Myocyte (in vitro differentiated cells): ENCODE measurements around the gene AQP12B. TPM values are rescaled to one million over a fixed set of nuclear protein-coding genes. Genes with fewer than 3 reads are reported as not detected.
"Not testable (repeated sequence)": the region's sequence is repeated elsewhere in the genome, so short reads cannot be mapped to it uniquely, and the experiment has no call there.

Experiments used
- DNase-seq: peaks from one replicate; pipeline ENCODE4 v3.0.0-alpha.2; 2012; ENCODE audit warnings: low read depth
- polyA plus RNA-seq: library from polyadenylated mRNA; unstranded; fragments of >200 nt; gene quantifications from one replicate; pipeline ENCODE4 v1.2.1, GENCODE V29; 2012; ENCODE audit warnings: missing spikeins
- total RNA-seq: library from RNA; depleted of rRNA; stranded (reverse); fragments of >200 nt; gene quantifications from 2 replicates; pipeline ENCODE4 v1.2.3, GENCODE V29; 2014

AQP12B gene, protein sequence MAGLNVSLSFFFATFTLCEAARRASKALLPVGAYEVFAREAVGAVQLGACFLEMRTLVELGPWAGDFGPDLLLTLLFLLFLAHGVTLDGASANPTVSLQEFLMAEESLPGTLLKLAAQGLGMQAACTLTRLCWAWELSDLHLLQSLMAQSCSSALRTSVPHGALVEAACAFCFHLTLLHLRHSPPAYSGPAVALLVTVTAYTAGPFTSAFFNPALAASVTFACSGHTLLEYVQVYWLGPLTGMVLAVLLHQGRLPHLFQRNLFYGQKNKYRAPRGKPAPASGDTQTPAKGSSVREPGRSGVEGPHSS
- total RNA-seq: not detected in 2 replicates
- polyA plus RNA-seq: not detected

DNA sequence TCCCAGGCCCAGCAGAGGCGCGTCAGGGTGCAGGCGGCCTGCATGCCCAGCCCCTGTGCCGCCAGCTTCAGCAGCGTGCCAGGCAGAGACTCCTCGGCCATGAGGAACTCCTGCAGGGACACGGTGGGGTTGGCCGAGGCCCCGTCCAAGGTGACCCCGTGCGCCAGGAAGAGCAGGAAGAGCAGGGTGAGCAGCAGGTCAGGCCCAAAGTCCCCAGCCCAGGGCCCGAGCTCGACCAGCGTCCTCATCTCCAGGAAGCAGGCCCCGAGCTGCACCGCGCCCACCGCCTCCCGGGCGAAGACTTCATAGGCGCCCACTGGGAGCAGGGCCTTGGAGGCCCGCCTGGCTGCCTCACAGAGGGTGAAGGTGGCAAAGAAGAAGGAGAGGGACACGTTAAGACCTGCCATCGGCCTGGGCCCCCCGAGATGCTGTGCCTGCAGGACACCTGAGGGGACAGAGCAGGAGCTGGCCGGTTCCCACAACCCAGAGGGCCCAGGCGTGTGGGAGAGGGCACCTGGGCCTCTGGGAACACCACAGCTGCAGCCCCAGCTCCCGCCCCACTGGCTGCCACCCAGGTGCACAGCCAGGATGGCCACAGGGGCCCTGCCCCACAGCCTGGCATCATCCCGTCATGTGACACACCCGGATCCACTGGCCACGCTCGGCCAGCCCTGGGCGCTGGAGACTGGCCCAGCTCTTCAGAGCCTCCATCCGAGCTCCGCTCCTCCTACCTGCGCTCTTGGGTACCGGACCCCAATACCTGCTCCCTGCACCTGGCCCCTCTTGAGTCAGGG, at the start of gene AQP12B:
Gene AQP12B, minus strand, starts transcription at position 455 of the 794 bp plus-strand sequence. Its CDS starts 48 bp downstream, at position 407.
- DNase-seq: not testable (repeated sequence)

GRCh38 chr2:240732184-240732583, 49.5 kb upstream of the AQP12B start:
- no peak for DNase-seq

DNA sequence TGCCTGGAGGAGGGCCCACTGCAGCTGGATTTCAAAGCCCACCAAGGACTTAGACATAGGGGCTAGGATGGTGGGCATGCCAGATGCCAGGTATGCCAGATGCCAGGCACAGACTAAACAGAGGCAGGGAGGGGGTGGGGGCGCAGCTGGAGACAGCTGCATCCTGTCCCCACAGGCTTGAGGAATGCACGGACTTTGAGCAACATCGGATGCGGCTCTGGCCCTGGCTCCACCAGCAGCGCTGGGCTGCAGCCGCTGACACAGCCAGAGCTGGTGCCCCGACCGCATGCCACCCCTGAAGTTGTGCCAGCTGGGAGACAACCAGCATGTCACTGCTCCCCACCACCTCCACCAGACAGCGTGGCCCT, 48.5 kb upstream of the AQP12B start:
- DNase-seq: peak; percentile 58

DNA sequence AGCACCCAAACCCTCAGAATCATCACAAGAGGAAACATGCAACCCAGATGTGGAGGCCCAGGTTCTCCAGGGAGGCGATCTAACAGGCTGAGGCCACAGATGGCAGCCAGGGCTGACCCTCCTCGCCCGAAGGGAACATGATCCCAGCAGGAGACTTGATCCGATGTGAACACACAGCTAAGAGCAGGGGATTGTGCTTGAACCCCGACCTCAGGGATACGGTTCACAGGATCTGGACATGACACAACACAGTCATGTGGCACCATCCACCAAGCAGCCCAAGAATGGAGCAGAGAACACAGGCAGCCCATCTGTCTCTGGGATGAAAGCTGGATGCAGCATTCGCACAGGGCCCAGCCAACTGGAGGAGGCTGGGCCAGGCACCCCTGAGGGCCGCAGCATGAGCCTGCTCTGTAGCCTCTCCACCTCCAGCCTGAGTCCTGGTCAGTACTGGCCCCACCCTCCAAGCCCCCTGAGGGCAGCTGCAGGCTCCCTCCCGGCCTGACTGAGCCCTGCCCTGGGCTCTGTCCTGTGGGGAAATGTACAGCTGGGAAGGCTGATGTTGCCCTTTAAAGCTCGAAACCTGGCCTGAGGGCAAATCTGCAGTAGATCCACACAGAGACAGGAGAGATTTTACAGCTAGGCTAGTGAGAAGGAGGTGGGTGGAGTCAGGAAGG, 48.0 kb upstream of the AQP12B start:
- DNase-seq: no peak

DNA sequence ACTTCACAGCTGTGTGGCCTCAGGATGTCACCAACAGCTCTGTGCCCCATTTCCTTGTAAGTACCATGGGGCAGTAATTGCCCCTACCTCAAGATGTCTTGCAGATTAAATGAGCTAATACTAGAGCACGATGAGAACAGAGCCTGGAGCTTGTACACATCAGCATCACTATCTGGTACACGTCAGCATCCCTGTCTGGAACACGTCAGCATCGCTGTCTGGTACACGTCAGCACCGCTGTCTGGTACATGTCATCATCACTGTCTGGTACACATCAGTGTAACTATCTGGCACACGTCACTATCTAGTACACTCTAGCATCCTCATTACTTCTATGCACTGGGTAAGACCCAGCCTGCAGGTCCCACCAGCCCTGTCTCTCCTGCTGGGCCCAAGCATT, 46.1 kb upstream of the AQP12B start:
- no peak for DNase-seq

DNA sequence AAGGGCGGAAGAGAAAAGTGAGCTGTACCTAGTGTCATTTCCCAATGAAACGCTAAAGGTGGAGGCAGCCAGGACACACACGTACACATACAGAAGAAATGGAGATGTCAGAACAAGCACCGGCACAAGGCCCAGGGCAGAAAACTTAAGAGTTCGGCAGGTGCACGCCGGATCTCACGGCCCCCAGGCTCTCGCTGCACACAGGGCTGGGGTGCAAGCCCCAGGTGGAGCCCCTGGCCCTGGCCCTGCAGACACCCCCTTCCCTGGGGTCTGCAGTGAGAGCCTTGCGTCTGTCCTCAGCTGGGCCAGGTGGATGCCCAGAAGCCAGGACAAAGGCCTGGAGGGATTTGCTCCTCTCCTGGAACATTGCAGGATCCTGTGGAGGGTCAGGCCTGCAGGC, 45.7 kb upstream of the AQP12B start:
- no peak for DNase-seq

DNA sequence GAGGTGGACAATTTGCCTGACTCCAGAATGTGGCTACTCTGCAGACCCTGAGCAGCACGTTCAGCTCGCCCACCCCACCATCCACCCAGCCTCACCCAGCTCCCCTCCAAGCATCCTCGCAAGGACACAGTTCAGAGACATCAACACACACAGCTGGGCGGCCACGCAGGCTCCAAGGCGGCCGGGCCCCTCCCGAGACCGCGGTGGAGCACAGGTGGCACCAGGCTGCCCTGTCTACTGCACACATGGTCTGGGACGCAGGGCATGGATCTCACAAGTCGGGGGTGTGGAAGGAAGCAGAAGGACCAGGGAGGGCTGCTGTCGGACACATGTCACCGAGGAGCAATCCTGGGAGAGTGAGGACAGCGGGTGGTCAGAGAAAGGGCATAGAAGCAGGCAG, 45.2 kb upstream of the AQP12B start:
- DNase-seq: no peak

DNA sequence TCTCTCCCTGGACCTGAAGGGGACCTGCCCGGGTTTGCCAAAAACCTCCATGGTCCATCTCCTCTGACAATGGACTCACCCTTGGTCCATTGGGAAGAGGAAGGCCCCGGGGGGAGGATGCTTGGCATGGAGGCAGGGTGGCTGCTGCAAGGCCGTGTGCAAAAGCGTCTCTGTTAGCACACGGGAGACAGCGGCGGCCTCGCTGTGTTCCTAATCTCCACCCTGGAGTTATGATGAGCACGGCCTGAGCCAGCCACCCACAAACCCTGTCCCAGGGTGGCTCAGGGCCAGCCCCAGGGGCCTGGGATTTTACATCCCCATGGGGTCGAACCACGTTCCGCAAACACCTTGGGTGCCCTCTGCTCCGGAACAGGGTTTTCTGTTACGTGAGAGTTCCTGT, 44.8 kb upstream of the AQP12B start:
- DNase-seq: no peak

DNA sequence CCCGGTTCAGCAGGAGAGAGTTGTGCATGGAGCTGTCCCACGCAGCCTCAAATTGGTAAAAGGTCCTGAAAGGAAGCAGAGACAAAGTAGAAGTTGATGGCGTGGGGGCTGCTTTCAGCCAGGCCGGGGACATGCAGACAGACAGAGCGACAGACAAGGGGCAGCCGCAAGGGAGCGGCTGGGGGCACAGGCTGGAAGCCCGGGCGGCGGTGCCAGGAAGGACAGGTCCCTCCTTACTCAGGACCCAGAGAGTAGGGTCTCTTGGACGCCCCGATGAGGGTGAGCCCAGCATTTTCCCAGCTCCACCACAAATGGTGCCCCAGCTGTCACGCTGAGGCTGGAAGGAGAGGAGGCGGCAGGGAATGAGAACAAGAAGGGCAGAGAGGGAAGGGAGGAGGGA, 44.2 kb upstream of the AQP12B start:
- no peak for DNase-seq

- peak; percentile 38 for DNase-seq
These were observed 43.0 kb upstream of the AQP12B start for GRCh38 chr2:240725671-240726070.

DNA sequence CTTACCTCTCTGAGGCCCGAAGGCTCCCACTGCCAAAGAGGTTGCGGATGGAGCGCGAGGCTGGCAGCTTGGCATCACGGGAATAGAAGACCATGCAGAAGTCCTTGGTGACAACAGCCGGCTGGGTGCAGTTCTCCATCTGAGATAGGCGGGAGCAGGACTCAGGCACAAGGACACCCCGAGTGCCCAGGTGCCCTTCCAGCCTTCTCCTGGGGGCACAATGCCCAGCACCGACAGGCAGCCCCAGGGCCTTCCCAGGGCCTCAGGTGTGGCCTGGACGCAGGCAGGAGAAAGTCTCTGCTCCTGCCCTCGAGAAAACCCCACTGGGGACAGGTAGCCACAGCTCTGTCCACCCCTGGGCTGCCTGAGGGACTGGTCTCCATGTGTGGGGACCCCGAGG, 42.6 kb upstream of the AQP12B start:
- DNase-seq: no peak

- DNase-seq: no peak
These were observed 41.7 kb upstream of the AQP12B start for GRCh38 chr2:240724431-240724830.

DNA sequence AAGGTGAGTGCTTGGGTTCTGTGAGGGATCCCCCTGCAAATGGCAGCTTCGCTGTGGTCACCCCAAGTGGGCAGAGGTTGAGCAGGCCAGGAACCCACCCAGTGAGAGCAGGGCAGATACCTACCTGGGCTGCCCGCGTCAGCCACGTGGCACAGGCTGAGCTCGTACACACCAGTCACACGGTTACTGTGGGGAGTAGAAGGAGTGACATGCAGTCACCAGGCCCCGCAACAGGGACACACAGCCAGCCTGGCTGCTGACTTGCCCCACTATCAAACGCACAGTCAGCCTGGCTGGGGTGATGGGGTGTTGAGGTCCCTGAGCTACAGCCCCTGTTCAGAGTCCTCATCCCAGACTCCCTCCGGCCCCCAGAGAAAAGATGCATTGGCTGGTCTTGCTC, 41.2 kb upstream of the AQP12B start:
- DNase-seq: no peak

DNA sequence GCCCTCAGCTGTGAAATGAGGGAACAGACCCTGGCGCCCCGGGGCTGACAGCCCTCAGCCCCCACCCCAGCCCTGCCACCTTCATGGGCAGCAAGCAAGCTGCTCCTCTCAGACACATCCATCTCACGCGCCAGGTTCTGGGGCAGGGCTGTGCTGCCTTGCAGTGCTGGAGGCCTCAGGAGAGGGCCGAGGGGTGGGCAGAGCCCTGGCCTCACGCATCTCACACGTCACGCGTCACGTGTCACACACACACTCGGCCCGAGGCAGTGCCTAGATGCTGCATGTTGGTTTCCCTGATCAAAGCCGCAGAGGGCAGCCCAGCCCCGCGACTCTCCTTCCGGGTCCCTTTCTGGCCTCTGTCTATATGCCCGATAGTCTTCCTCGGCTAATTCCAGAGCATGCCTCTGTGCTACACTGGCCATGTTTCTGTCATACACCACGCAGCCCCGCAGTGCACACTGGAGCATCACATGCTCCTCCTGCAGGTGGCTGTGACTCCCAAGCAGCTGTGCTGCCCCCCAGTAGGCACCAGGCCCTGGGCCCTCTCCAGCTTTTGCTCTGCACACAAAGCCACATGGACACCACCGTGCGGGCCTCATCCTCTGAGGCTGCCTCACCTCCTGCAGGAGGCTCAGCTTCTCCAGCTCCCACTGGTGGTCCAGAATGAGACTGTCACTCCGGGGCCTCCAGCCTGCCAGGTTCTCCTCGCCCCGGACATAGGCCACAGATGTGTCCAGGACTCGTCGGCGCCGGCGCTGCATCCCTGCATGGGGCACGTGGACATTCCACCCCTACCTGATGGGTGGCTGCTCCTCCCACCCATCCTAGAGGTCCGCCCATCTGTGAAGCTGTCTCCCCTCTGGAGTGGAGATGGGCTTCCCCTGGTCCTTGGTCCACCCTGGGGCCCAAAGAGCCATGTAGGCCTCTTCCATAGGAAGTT, 40.4 kb upstream of the AQP12B start:
- DNase-seq: no peak

- DNase-seq: no peak
These were observed 39.7 kb upstream of the AQP12B start for GRCh38 chr2:240722376-240722775.

GRCh38 chr2:240721596-240722180, 39.0 kb upstream of the AQP12B start:
- DNase-seq: no peak

DNA sequence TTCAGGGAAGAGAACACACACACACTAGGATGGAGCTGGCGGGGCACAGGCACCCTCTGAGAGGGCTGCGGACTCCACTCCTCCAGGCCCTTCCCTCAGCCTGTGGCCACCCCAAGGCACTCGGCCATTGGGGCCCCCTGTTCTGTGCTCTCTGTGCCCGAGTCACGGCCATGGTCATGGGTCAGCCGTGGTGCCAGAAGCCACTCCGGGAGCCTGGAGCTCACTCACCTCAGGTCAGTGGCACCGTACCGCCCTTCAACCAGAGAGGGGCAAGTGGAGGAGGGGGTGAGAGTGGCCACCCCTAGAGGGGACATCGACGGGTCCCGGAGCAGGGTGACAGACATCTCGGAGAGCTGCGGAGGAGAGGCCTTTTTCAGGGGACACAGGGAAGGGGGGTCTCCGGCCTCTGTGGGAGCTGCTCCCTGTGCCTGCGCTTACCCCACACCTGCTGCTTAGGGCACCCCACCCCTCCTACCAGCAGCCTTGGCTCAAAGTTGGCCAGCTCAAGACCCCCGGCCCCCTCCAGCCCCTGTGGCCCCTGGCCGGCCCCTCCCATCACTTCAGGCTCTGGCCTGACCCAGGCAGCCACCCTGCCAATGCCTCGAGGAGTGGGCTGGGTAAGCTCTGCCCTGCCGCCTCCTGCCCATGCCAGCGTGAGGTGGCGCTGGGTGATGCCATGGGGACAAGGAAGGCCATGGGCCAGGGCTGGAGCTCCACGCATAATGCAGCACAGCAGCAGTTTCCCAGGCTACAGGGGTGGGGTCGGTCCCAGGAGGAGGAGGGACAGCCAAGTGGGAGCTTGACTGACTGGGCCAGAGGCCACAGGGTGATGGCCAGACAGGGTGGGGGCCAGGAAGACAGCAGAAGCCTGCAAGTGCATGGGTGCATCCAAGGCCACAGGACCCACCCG, 38.3 kb upstream of the AQP12B start:
- no peak for DNase-seq

- no peak for DNase-seq
These were observed 37.2 kb upstream of the AQP12B start for GRCh38 chr2:240719676-240720545.
